DMS 273 (cell line): ENCODE data around the gene NCSTN.

Source experiments
- DNase-seq: peaks from one replicate; lab custom pipeline; 2025; ENCODE audit not compliant: unreplicated experiment; lab: John Stamatoyannopoulos, UW

NCSTN gene

GRCh38 chr1:160342953-160343869, at the start of gene NCSTN, which contains the start of gene COPA:
TSS of gene NCSTN (plus strand) at chr1:160343383. CDS start at chr1:160343397, 14 bp downstream.
TSS of gene COPA (minus strand) at chr1:160343250. CDS start at chr1:160343170, 80 bp downstream.
- peak; percentile 98 for DNase-seq

- no peak for DNase-seq
Measured at GRCh38 chr1:160296036-160296435, 47.1 kb upstream of the NCSTN start.

GRCh38 chr1:160300173-160300572, 43.0 kb upstream of the NCSTN start:
- DNase-seq: no peak

DNA sequence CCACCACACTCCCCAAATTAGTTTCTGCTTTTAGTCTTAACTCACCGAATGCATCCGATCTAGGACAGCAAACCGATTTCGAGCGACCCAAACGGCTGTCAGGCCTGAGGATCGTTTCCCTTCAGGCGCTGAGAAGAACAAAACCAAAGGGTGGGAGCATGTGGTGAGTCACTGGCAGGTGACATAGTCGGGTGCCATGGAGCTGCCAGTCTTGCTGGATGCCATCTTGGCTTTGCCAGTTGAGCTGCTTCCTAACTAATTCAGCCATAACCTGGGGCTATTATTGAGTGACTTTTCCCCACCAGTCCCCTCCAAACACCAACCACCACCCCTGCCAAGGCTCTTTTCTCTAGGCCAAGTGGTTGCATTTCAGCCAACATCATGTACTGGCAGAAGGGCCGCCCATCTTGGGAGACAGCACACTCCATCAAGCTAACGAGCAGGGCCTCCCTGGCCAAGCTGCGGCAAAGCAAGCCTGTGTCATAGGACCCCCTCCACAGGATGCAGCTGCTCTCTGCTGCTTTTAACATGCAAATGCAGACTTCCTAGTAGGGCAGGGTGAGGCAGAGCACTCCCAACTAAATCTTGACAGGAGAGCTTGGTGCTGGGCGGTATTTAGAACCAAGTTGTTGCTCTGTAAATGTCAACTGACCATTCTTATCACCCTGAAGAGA, 35.9 kb upstream of the NCSTN start:
- no peak for DNase-seq

DNA sequence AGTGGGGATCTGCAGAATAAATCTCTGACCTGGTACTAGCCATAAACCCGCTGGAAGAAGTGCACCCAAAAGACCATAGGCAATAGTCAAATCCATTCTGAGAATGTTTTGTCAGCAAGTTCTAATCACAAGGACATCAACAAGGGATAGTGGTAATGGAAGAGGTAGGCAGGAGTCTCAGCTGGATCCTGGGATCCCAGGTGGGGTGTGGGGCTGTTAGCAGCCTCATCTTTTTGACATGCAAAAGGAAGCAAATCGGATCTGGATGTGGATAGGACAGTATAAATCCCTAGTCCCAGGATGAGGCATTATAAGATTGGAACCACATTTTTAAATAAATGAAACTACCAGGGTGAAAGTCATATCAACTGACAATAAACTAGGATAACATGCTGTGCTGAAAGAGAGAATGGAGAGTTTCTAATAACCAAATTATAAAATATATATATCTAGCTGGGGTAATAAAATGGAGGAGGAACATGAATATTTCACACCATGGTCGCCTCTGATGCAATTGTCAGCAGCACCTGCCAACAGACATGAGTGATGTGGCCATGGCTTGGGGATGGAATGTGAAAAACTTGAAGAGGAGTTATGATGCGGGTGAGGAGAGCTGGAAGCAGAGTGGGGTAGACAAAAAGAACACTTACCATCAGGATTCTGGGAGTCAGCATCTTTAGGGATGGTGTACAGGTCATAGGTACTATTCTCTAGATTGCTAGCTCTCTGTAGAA, 34.6 kb upstream of the NCSTN start:
- no peak for DNase-seq

GRCh38 chr1:160309185-160309557, 34.0 kb upstream of the NCSTN start:
- DNase-seq: no peak

GRCh38 chr1:160309571-160309970, 33.6 kb upstream of the NCSTN start:
- DNase-seq: no peak

DNA sequence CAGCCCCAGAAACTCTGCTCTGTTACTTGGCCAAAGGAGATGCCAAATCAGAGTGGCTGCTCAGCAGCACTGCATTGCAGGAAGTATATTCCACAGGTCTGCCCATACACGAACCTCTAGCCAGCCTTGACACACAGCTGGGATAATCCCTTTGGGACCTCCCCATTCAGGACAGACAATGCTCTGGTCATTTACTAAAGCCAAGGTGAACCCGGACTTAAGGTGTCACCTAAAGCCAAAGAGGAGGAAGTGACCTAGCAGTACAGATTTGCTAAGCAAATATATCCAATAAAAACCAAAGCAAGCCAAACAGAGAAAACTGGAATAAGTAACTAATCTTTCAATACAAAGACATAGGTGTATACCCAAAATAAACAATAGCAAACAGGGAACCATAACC, 27.8 kb upstream of the NCSTN start:
- DNase-seq: no peak

GRCh38 chr1:160322831-160323230, 20.4 kb upstream of the NCSTN start:
- no peak for DNase-seq

GRCh38 chr1:160325252-160325651, 17.9 kb upstream of the NCSTN start:
- DNase-seq: no peak

DNA sequence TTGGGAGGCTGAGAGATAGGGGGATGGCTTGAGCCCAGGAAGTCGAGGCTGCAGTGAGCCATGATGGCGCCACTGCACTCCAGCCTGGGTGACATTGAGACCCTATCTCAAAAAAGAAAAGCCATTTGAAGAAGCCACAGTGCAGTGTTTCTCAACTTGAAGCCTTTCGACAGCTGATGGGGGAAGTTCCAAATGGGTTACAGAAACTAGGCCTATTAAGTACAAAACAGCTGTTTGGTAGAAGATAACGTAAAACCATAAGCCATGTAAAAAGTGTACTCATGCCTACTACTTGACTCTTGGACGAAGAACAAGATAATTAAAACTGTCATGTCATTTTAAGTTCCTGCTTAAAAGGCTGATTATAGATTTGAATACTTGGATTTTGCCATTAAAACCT, 16.8 kb upstream of the NCSTN start:
- DNase-seq: no peak

DNA sequence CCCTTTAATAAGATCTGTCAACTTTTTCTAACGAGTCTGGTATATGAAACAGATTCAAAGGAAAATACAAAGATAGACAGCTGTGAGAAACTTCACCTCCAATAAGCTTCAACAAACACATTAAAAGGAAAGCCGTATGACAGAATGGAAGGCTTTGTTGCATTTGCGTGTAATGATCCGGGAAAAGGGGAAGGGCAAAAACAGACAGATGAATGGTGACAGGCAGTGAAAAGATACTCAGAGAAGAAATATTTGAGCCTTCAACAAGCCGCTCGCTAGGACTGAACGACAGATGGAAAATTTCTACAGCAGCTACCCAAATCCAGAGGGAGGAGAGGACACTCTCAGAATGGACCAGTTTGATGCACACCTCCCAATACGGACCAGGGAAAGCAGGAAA, 15.0 kb upstream of the NCSTN start:
- no peak for DNase-seq

DNA sequence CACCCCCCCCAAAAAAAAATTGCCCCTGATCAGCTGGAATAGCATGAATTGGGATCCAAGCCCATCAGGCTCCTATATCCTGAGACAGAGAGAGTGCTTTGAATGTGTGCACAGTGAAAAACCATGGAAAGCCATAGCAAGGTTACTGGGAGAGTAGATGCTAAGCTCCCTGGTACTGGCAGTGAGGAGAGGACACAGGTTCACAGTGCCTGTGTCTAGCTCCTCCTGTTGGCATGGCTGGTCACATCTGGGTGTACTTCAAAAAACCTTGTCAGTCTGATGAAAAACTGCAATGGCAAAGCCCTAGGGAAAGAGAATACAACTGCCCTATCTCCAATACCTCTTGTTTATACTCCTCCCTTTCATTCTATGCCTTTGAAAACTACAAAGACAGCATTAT, 13.1 kb upstream of the NCSTN start:
- DNase-seq: no peak

DNA sequence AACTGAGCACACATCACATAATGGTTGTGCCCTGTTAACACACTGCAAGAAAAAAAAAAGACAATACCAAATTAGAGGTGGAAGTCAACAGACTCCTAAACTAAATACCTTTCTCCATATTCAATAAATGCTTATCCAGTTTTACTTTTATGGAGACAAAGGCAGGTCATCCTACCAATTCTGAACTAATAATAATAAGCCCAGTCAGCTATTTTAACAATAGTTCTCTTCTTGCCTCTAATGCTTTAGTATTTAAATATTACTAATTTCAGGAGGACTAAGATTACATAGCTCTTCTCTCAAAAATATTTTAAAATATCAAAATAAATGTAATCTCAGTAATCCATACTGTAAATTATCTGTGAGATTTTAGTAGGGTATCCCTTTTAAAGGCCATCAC, 10.7 kb upstream of the NCSTN start:
- DNase-seq: no peak

GRCh38 chr1:160338580-160338979, 4.6 kb upstream of the NCSTN start:
- DNase-seq: no peak

DNA sequence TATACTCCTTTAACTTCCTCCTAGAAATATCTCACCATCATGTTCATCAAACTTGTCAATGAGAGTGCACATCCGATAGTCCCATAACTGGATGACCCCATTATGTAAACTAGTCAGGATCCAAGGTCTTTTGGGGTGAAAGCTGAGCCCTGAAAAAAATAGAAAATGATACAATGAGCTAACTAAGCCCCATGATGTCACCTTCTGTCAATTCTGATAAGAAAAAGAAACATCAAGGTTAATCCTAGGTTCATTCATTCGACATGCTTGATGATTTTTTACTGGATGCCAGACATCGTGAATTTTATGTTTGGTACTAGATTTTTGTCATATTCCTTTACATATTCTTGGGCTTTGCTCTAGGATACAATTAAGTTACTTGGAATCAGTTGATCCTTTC, 3.0 kb upstream of the NCSTN start:
- no peak for DNase-seq

DNA sequence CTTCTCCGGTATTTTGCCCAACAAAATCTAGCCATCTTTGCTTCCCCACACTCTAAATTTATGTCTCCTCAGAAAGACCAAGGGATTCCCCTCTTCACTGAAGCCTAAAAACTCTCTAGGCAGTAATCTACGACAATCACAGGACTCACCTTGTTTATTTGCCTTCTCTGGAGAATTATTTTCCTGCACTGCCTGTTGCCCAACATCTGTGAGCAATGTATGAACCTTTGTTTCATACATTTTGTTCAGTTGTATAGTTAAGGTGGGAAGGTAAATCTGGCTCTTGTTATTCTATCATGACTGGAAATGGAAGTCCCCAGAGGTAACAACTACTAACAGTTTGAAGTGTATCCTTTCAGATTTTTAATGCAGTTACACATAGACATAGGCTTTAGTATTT, 2.3 kb upstream of the NCSTN start:
- DNase-seq: no peak

DNA sequence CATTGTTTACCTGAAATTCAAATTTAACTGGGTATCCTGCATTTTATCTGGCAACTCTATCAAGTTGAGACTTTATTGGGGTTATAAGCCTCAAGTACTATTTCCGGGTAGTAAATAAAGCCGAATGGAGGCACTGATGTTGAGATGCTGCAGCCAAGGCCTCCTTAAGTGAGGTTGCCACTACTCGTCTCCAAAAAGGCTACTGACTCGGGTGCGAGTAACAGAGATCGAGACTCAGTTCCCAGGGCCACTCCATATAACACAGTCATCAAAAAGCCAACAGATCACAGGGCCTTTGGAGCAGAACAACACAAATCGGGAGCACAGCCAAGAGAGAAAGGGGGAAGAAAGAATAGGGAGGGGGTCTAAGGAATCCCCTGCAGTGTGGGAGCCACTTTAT, 657 bp upstream of the NCSTN start:
- peak; percentile 48 for DNase-seq

DNA sequence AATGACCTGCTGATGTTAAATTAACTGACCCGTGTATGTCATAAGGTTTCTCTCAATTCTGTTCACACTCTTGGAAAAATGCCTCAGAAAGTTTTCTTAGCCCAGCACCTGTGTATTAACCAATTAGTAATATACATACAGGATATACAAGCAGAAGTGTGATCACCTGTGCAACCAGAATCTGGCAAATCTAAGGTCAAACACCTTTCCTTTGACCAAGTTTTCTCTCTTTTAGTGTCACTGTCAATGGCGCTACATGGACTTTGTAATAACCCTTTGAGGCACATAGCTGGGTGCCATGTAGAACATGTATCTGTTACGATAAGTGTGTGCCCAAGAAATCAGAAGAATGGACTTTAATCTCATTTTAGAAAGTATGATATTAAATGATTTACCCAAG, 1.1 kb downstream of the NCSTN start:
- DNase-seq: no peak

DNA sequence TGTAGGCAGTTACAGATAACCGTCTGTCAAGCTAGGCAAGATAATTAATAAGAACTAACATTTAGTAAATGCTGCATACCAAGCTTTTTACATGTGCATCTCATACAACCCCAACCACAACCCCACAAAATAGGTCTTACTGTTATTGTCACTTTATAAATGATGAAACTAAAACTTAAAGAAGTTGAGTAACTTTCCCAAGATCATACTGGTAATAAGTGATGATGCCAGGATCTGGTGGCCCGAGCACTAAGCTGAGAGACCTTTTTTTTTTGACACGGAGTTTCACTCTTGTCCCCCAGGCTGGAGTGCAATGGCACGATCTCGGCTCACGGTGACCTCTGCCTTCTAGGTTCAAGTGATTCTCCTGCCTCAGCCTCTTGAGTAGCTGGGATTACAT, 1.8 kb downstream of the NCSTN start:
- no peak for DNase-seq

DNA sequence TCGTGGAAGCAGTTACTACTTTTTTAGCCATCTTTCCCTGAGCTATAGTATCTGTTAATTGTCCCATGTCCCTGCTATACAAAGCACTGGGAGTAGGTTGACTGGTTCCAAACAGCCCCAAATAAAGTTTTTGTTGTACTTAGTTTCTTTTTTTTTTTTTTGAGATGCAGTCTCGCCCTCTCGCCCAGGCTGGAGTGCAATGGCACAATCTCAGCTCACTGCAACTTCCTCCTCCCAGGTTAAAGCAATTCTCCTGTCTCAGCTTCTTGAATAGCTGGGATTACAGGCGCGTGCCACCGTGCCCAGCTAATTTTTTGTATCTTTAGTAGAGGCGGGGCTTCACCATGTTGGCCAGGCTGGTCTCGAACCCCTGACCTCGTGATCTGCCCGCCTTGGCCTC, 3.3 kb downstream of the NCSTN start:
- no peak for DNase-seq

- DNase-seq: no peak
Measured at GRCh38 chr1:160346958-160347357, 3.8 kb downstream of the NCSTN start.
